HG02870 (cell line): ENCODE results near the gene FKBP14.

ENCODE experiments used
- ATAC-seq: cut with Tn5 transposase; IDR thresholded peaks from one replicate; pipeline ENCODE4 v1.9.1; 2021; ENCODE audit warnings: mild to moderate bottlenecking, moderate library complexity; ENCODE audit not compliant: unreplicated experiment

Gene FKBP14, protein sequence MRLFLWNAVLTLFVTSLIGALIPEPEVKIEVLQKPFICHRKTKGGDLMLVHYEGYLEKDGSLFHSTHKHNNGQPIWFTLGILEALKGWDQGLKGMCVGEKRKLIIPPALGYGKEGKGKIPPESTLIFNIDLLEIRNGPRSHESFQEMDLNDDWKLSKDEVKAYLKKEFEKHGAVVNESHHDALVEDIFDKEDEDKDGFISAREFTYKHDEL

DNA sequence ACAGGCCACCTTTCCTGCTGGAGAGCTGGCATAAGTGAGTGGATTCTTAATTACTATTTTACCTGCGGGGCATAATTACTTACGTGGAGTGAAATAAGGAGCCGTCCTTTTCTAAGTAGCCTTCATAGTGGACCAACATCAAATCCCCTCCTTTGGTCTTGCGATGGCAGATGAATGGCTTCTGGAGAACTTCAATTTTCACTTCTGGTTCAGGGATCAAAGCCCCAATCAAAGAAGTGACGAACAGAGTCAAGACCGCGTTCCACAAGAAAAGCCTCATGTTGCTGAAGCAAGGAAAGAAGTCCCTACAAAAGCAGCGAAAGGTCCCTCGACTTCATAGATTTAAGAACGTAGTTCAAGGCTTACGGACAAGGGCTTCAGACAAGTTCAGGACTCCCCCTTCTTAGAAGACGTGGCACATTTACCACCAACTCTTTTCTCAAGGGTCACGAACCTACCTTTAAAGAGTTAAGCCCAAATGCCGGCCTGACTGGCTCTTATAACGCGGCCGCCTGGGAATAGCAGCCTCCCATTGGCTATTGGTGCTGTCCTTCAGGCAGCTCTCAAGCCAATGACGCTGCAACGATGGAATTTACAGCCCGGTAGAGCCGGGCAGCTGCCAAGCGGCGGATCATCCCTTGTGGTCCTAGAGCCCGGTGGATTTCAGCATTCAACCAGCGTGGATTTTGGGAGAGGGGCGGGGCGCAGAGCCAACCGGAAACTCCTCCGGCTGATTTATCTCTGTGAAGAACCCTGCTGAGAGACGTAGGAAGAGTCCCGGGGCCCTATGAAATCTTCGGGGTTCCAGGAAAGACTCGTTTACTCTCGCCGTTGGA lies at the start of gene FKBP14:
Gene FKBP14, minus strand, starts transcription at position 474 of the 836 bp plus-strand sequence. Its CDS starts 194 bp downstream, at position 280.
- peak; percentile 72 for ATAC-seq

DNA sequence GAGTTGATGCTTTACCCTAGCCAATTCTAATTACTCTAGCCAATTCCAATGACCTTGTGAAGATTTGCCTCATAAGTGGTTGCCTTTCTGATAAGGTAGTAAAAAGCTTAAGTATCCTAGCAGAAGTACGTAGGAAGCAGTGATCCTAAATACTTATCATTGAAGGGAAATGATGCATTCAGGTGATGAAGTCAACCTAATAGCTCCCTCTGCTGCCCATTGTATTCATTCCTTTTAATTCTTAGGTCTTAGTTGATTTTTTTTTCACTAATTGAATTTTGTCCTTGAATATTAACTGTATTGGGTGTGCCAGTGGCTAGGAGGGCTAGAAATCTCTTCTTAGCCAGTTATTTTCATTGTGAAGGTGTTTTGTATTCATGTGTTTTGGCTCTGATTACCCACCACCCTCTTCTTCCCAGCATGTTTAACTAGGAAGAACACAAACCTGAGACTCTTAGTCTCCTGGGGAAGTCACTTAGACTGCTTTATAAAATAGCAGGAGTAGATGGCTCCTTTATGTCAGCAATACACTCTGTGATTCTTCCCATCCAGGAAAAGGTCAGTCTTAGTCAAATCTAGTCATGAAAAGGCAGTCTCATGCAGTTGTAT lies 48.0 kb upstream of the FKBP14 start:
- ATAC-seq: no peak

DNA sequence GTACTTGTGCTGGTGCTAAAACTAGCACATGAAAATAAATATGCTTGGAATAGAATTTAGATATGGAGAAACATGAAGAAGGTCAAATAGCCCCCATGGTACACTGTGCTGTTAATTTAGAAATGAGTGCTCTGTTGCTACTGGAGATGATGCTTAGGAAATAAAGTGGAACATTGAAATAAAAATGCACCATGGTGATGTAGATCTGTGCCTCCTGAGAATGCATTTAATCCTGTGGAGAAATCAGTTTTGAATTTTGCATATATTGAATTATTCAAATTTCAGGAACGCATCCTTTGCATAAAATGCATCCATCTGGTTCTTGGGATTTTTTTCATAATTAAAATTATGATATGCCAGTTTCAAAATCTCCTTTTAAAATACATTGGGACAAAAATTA lies 46.2 kb upstream of the FKBP14 start:
- no peak for ATAC-seq

DNA sequence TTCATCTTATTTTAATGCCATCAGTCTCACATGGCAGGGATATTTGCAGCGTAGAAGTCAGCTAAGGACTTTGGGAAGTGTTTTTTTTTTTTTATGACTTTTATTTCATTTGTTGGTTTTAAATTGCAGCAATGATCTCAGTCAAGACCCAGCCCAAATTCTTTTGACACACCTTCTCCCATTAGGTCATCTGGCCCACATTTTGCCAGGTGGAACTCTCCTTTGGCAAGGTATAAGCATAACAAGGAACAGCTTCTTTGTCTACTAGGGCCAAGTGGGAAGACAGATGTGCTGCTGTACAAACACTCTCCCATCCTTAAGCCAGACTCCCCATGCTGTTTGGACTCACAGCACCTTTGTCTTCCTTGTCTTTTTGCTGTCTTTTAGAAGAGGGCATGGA lies 43.5 kb upstream of the FKBP14 start:
- no peak for ATAC-seq

DNA sequence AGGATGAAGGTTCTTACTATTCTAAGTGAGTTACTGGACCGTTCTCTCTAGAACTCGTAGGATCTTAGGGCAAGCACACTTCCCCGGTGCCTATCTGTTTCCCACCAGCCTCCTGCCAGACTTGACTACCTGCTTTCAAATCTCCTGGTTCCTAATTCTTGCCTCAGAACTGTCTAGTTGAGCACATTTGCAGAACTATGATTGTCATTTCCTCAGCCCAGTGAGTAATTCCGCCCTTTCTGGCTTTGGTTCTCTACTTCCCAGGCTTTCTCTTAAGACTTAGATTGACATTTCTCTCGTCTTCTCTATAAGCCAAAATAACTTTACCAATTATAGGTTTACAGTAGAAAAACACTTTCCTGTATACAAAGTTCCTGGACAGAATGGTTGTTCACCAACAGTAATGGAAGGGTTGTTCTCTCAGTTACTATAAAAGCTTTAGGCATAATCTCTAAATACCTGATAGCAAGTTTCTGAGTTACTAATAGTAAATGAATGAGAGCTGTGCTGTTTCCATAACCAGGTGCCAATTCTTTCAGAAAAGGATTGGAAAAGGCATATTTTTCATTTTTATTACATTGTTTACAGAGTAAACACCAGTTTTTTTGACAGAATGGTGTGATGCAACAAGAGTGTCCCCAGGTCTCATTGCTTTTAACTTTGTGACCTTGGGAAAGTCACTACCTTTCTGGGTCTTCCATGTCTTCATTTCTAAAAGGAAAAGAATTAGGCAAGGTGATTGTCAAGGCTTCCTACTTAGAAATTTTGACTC lies 42.8 kb upstream of the FKBP14 start:
- ATAC-seq: no peak

DNA sequence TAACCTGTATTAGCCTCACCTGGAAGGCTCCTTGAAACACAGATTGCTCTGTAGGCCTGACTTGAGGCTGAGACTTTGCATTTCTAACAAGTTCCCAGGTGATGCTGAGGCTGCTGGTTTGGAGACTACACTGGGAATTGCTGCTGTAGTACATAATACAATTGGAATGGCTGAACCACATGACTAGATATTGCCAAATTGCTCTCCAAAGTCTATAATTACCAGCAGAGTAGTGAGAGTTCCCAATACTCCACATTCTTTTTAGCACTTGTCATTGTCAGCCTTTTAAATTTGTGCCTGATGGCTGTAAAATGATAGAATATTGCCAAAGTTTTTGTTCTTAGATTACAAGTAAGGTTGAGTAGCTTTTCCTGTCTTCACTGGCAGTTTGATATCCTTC lies 41.6 kb upstream of the FKBP14 start:
- no peak for ATAC-seq

DNA sequence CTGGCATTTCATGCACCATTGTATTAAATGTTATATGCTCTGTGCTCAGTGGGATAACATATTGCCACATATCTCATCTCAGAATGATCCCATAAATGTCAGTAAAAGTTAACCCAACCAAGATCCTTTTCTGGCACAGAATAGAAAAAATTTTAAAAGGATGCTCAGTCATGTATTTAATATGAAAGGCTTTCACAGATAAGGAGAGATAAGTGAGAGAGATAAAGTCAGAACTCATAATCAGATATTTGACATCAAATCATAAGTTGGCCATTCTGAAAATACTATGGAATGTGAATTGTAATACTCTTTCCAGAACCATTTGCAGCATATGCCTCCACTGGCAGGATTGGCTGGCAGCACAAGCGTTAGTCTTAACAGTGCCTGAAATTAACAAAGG lies 40.2 kb upstream of the FKBP14 start:
- no peak for ATAC-seq

DNA sequence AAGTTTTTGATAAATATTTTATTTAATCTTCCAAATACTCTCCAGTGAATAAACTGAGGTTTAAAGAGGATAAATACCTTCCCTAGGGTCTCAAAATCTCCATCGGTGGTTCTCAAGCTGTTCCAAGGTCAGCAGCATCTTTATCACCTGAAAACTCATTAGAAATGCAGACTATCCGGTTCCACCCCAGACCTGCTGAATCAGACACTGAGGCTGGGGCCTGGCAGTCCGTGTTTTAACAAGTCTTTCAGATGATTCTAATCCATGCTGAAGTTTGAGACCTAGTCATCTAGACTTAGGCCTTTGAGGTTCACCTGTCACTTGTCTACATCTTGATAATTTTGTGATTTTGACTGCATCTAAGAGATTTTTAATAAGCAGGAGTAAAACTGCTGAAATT lies 39.2 kb upstream of the FKBP14 start:
- ATAC-seq: no peak

DNA sequence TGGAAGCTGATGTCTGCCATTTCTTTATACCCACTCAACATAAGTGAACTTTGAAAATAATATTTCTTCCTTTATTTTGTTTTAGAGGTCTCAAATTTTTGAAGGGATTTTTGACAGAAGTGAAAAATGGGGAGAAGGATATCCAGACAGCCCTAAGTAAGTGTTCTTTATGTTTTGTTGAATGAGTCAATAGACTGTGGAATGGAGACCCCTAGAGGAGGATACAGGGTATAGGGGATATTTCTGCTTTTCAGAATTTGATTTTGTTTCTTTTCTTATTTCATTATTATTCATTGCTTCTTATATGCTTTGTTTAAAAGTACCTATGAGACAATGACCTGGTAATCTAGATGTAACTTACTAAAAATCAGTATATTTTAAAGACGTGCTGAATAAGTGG lies 36.1 kb upstream of the FKBP14 start:
- ATAC-seq: no peak

DNA sequence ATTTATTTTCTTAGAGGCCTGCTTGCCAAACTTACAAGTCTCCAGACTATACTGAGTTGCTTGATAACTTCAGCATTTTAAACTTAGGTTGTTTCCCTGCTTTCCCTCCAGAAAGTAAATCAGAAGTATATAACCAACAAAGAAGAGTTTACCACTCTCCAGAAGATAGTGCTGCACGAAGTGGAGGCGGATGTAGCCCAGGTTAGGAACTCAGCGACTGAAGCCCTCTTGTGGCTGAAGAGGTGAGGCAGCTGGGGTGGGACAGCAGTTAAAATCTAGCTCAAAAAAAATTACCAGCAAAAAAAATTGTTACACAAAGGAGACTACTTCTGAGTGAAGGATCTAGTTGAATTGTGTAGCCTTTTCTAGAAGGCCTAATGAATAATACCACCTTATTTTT lies 35.3 kb upstream of the FKBP14 start:
- ATAC-seq: peak; percentile 53

DNA sequence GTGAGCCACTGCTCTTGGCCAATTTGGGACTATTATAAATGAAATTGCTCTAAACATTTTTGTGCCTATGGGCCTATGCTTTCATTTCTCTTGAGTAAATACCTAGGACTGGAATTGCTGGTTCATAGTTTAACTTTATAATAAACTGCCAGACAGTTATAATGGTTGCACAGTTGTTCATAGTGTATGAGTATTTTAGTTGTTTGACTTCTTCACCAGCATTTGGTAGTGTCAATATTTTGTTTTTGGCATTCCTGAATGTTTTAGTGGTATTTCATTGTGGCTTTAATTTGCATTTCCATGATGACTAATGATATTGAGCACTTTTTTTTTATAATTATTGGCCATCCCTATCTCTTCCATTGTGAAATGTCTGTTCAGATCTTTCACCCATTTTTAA lies 31.2 kb upstream of the FKBP14 start:
- ATAC-seq: no peak

DNA sequence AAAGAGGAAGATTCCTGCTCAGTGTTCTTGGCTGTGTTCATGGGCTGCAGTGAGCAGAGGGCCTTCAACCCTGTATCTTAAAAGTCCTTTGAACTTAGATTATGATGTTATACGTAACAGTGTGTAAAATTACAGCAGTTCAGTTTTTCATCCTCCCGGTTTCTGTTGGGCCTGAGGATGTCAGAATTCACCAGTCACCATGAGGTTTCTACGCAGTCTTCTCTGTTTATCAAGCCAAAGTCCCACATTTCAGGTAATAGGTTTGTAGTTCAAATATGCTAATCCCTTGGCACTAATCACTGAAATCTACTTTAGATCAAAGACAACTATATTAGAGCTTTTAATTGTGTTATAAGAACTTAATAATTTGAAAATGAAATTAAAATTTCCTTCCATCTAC lies 26.6 kb upstream of the FKBP14 start:
- no peak for ATAC-seq

DNA sequence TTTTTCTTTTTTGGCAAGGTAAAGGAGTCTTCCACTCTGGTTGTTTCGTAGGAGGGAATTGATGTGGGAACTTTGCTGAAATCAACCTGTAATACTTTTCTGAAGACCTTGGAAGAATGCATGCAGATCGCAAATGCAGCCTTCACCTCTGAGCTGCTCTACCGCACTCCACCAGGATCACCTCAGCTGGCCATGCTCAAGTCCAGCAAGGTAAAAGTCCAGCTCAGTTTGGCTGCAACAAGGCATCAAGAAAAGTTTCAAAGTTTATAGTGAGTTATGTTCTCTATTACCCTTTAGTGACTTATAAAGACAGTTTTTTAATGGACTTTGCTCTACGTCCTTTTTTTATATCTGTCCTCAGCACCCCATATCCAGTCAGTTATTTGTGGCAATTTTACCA lies 22.7 kb upstream of the FKBP14 start:
- ATAC-seq: no peak

DNA sequence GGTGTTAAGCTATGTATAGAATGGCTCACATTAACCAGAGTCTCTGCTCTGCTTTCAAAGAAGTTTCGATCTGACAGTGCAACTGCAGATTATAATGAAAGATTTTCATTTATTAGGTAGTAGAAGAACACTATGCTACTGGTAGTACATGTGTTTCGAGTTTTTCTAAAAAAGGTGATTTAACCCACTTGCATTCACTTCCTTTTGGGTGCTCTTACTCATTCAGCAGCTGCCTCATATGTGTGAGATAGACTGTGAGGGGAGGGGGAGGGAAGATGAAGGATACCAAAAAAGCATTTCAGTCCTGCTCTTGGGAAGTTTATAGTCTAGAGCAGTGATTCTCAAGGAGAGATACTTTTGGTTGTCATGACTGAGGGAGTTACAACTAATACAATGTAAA lies 22.1 kb upstream of the FKBP14 start:
- no peak for ATAC-seq

DNA sequence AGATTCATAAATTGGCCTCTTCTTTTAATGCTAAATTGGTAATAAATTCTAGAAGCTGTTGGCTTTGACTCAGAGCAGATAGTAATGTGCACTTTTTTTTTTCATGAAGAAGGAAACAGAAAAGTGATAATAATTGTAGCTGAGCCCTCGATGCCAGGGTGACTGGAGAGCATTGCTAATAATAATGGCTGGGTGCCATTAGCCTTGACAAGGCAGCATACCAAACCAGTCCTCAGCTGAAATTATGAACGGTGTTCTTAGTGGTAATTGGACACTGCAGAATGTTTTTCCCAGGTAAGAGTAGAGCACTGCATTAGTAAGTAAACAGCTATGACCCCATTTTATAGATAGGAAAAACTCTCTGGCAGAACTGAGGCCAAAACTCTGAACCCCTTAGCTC lies 20.6 kb upstream of the FKBP14 start:
- ATAC-seq: no peak

DNA sequence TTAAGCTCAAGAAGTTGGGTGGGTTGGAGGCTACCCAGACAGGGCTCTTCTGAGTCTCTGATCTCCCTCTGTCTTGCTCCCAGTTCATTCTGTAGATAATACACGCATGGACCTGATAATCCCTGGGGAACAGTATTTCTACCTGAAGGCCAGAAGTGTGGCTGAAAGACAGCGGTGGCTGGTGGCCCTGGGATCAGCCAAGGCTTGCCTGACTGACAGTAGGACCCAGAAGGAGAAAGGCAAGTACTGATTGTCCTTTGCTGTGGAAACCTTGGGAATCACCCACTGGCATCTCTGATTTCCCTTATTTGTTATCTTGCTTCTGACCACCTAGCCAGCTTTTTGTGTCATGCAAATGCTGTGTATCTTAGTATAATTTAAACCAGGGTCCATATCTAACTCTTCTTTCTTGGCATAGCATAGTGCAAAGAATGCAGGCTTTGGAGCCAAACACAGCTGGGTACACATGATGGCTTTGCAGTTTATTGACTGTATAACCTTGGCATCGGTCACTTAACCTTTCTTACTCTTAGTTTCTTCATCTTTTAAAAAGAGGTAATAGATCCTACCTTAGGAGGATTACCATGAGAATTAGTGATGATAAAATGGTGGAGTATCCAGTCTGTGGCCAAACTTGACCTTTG lies 19.7 kb upstream of the FKBP14 start:
- ATAC-seq: no peak

DNA sequence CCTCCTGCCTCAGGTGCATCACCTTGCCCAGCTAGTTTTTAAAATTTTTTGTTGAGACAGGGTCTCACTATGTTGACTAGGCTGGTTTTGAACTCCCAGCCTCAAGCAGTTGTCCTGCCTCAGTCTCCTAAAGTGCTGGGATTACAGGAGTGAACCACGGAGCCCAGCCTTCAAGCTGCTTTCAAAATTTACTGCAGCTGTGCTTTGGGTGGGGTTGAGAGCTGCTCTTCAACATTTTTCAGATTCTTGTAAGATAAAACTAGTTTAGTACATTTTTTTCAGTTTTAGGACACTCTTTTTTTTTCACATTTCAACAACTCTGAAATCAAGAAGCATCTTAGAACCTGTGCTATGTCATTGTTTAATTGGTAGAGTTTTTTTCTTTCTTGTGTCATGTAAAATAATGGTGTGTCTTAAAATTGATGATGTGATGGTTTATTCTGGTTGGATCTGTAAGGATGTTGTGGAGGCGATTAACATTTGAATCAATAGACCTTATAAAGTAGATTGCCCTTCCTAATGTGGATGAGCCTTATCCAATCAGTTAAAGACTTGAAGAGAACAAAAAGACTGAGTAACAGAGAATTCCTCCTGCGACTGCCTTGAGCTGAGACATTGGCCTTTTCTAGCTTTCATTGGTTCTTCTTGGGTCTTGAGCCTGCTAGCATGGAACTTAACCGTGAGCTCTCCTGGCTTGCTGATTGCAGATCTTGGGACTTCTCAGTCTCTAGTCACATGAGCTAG lies 15.2 kb upstream of the FKBP14 start:
- no peak for ATAC-seq

DNA sequence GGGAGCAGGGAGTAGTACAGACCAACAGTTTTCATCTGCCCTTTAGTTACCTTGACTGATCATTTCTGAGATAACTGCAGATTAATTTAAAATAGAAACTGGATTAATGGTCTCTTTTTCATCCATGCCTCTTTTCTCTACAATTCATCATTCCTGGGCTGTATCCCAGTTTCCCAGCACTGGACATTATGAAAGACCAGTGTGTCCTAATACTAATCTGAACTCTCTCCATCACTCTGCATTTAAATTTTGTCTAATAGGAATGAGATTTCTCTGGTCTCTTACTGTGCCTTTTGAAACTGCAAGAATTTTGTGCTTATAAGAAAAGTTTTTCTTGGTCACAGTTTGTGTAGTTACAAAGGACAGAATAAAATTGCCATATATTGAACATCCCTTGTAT lies 14.4 kb upstream of the FKBP14 start:
- ATAC-seq: no peak

DNA sequence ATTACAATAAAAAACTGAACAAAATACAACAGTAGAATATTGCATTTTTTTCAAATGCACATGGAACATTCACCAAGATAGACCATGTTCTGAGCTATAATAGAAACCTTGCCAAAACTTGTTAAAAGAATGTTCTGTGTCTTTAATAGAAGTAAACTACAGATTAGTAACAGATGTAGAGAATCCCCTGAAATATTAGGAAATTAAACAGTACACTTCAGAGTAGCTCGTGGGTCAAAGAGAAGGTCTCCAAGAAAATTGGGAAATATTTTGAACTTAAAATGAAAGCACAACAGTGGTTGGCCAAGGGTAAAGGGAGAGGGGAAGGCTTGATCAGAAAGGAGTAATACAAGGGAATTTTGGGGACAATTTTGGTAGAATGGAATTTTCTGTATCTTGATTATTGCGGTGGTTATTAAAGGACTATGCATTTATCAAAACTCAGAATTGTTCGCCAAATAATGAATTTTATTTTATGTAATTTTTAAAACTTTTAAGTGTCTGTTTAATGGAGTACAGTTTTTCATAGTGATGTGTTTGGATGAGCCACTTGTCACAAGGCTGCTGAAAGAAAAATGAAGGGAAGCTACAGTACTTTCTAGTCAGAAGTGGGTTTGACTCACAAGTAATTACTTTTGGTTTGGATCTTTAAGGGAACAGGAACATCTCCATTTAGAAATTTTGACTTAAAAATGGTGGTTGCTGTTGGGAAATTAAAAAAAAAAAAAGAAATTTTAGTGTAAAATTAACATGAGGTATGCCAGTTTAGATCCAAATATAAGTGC lies 11.9 kb upstream of the FKBP14 start:
- ATAC-seq: no peak
